Neuronal stem cell (in vitro differentiated cells): ENCODE results near the gene KCNA3.

ENCODE experiments used
- DNase-seq: peaks from one replicate; pipeline ENCODE4 v3.0.0-alpha.2; 2013; ENCODE audit warnings: low spot score
- H2AFZ ChIP-seq: one replicate; pipeline ENCODE4 v1.6.1; 2013; ENCODE audit warnings: mild to moderate bottlenecking, low read length, inconsistent platforms
- H2AK5ac ChIP-seq: 2 replicates; pipeline ENCODE4 v1.6.1; 2013; ENCODE audit warnings: low read depth, mild to moderate bottlenecking, inconsistent platforms, low read length, moderate library complexity, mixed read lengths
- H2BK120ac ChIP-seq: 2 replicates; pipeline ENCODE4 v1.6.1; 2013; ENCODE audit warnings: low read depth, mild to moderate bottlenecking, inconsistent platforms, low read length, moderate library complexity, mixed read lengths
- H2BK12ac ChIP-seq: one replicate; pipeline ENCODE4 v1.6.1; 2013; ENCODE audit warnings: low read length, inconsistent platforms
- H2BK15ac ChIP-seq: 2 replicates; pipeline ENCODE4 v1.6.1; 2013; ENCODE audit warnings: mild to moderate bottlenecking, low read length, inconsistent platforms, mixed read lengths
- H2BK5ac ChIP-seq: one replicate; pipeline ENCODE4 v1.6.1; 2013; ENCODE audit warnings: inconsistent platforms, mild to moderate bottlenecking, low read length, moderate library complexity
- H3K14ac ChIP-seq: one replicate; pipeline ENCODE4 v1.6.1; 2013; ENCODE audit warnings: low read length, inconsistent platforms
- H3K18ac ChIP-seq: 2 replicates; pipeline ENCODE4 v1.6.1; 2013; ENCODE audit warnings: low read length, inconsistent platforms
- H3K23ac ChIP-seq: 2 replicates; pipeline ENCODE4 v1.6.1; 2013; ENCODE audit warnings: low read depth, mild to moderate bottlenecking, mixed read lengths, low read length, inconsistent platforms; ENCODE audit not compliant: poor library complexity
- H3K27ac ChIP-seq: replicated peaks from 3 replicates; pipeline ENCODE4 v1.5.1; 2013; ENCODE audit warnings: low read length, inconsistent platforms
- H3K27me3 ChIP-seq, 3 experiments: 2 replicates each; pipeline ENCODE4 v1.6.1; 2013; ENCODE audit warnings: low read length in 3 of 3, mild to moderate bottlenecking in 2 of 3, inconsistent platforms in 1 of 3, low read depth in 1 of 3, mixed read lengths in 1 of 3, moderate library complexity in 1 of 3; ENCODE audit not compliant: control insufficient read depth in 3 of 3, insufficient read depth in 3 of 3
- H3K36me3 ChIP-seq, 2 donors: replicated peaks in 1 of 2; 2 replicates each; pipeline ENCODE4 v1.6.1; 2013; ENCODE audit warnings: low read length in 2 of 2; ENCODE audit not compliant: control insufficient read depth in 2 of 2, insufficient read depth in 2 of 2
- H3K4ac ChIP-seq: 2 replicates; pipeline ENCODE4 v1.6.1; 2013; ENCODE audit warnings: inconsistent platforms, mild to moderate bottlenecking, low read length, moderate library complexity
- H3K4me1 ChIP-seq, 2 donors: 1 replicate in 1 of 2; 2 replicates in 1 of 2; pipeline ENCODE4 v1.6.1; 2013; ENCODE audit warnings: low read length in 2 of 2, low read depth in 1 of 2; ENCODE audit not compliant: control insufficient read depth in 2 of 2, insufficient read depth in 1 of 2
- H3K4me2 ChIP-seq: one replicate; pipeline ENCODE4 v1.6.1; 2013; ENCODE audit warnings: mild to moderate bottlenecking, low read length, inconsistent platforms; ENCODE audit not compliant: insufficient read depth, poor library complexity, severe bottlenecking
- H3K4me3 ChIP-seq, 2 donors: 2 replicates each; pipeline ENCODE4 v1.5.1; 2013; ENCODE audit warnings: low read length in 2 of 2, mild to moderate bottlenecking in 2 of 2, inconsistent platforms in 1 of 2, moderate library complexity in 1 of 2
- H3K79me1 ChIP-seq: one replicate; pipeline ENCODE4 v1.6.1; 2013; ENCODE audit warnings: low read depth, mild to moderate bottlenecking, inconsistent platforms, low read length, moderate library complexity
- H3K9ac ChIP-seq: one replicate; pipeline ENCODE4 v1.6.1; 2013; ENCODE audit warnings: mild to moderate bottlenecking, low read depth, low read length, inconsistent platforms; ENCODE audit not compliant: poor library complexity
- H3K9me3 ChIP-seq, 2 donors: replicated peaks in 1 of 2; 2 replicates each; pipeline versions ENCODE3 to v1.6.1; 2013; ENCODE audit warnings: low read length in 2 of 2, mild to moderate bottlenecking in 2 of 2, inconsistent platforms in 1 of 2, low read depth in 1 of 2, mixed read lengths in 1 of 2, moderate library complexity in 1 of 2; ENCODE audit not compliant: control insufficient read depth in 2 of 2, insufficient read depth in 1 of 2
- H4K8ac ChIP-seq: one replicate; pipeline ENCODE4 v1.6.1; 2013; ENCODE audit warnings: low read depth, mild to moderate bottlenecking, inconsistent platforms, low read length, moderate library complexity
- H4K91ac ChIP-seq: one replicate; pipeline ENCODE4 v1.6.1; 2013; ENCODE audit warnings: low read length, low read depth, mild to moderate bottlenecking, inconsistent platforms; ENCODE audit not compliant: poor library complexity
- WGBS, 2 donors: extraction: QIAGEN DNeasy Blood & Tissue Kit; methylation state at CpG; one replicate each; pipeline ENCODE4 v1.1.7; 2013; ENCODE audit warnings: missing lambda C conversion rate in 2 of 2, mixed read lengths in 1 of 2; ENCODE audit not compliant: insufficient read length in 2 of 2, insufficient replicate concordance in 1 of 2; ENCODE audit errors: extremely low coverage in 2 of 2; 5-methylcytosine and 5-hydroxymethylcytosine counted together

The KCNA3 gene

GRCh38 chr1:110676970-110677369, 2.2 kb upstream of the KCNA3 start:
- peaks cover 12 to 13% of the 10 kb centered on the region in 2 donors for H3K9me3 ChIP-seq
- H3K18ac ChIP-seq: no peak overlapping the region
- H3K14ac ChIP-seq: no peak overlapping the region
- no peaks in the 10 kb centered on the region for H3K36me3 ChIP-seq
- H3K4ac ChIP-seq: no peak overlapping the region
- no peak overlapping the region for H2BK120ac ChIP-seq
- no peak overlapping the region for H2AK5ac ChIP-seq
- no peak for DNase-seq
- no peak overlapping the region for H3K23ac ChIP-seq
- H3K27me3 ChIP-seq: peaks cover 9 to 35% (median 13%) of the 10 kb centered on the region in 3 experiments
- H3K4me2 ChIP-seq: no peak overlapping the region
- H3K4me1 ChIP-seq: peaks cover 2 to 6% of the 10 kb centered on the region in 2 donors
- no peak overlapping the region for H3K4me3 ChIP-seq
- no peaks in the 10 kb centered on the region for H3K79me1 ChIP-seq
- H3K9ac ChIP-seq: no peak overlapping the region
- H4K8ac ChIP-seq: no peak overlapping the region
- no CpG with 5 or more reads among the region's 4 CpGs for WGBS, 2 donors
- no peak overlapping the region for H2BK12ac ChIP-seq
- no peak overlapping the region for H2BK15ac ChIP-seq
- no peak overlapping the region for H4K91ac ChIP-seq
- no peak overlapping the region for H3K27ac ChIP-seq
- no peak overlapping the region for H2BK5ac ChIP-seq
- H2AFZ ChIP-seq: no peak overlapping the region

DNA sequence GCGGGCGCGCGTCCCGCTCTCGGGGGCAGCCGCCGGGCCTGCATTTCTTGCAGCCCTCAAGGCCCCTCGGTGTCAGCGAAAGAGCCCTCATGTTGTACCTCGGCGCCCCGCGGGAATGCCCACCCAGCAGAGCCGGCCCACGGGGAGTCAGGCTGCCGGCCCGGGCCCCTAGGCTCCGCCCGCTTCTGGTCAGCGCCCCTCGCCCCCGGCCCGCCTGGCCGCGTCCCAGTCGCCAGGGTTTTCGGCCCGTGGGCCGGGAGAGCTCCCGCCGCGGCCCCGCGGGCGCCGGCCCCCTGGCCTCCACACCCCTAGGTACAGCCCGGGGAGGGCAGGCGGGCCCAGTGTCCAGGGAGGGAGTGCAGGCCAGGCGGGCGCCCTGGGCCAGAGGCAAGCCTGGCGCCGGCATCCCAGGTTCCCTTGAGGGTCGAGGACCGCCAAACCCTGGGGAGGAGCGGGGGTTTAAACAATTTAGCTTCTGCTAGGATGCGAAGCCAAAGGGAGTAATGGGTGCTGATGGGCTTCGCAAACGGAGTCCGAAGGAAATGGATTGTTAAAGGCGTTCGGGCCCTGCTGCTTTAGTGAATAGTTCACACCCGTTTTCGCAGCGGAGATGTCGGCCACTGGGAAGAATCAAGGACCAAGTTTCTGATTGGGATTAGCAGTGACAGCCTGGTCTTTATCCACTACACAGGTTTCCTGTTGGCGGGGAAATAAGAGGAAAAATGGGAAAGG, 486 bp upstream of the KCNA3 start:
- DNase-seq: peak; percentile 11
- Histone ChIP-seq H2AK5ac (no peak overlapping the region), H3K23ac (peak overlapping the region; percentile 73), H3K4ac (no peak overlapping the region), H3K18ac (peak overlapping the region; percentile 98), H3K36me3 (no peaks in the 10 kb centered on the region), H4K91ac (no peak overlapping the region), H3K14ac (peak overlapping the region; percentile 8), H3K27ac (no peak overlapping the region), H3K9ac (peak overlapping the region; percentile 70), H2BK12ac (no peak overlapping the region), H4K8ac (no peak overlapping the region), H2BK5ac (no peak overlapping the region), H2BK15ac (peak overlapping the region; percentile 37), H3K9me3 (peaks cover 12 to 13% of the 10 kb centered on the region in 2 donors), H3K4me2 (peak overlapping the region; percentile 84), H2AFZ (peak overlapping the region; percentile 98), H3K27me3 (peaks cover 9 to 39% (median 13%) of the 10 kb centered on the region in 3 experiments), H2BK120ac (peak overlapping the region; percentile 18), H3K4me3 (peak overlapping the region; percentile 55 to 79), H3K79me1 (no peaks in the 10 kb centered on the region), H3K4me1 (peaks cover 2 to 16% of the 10 kb centered on the region in 2 donors)
- WGBS, 2 donors: no CpG with 5 or more reads among the region's 57 CpGs

DNA sequence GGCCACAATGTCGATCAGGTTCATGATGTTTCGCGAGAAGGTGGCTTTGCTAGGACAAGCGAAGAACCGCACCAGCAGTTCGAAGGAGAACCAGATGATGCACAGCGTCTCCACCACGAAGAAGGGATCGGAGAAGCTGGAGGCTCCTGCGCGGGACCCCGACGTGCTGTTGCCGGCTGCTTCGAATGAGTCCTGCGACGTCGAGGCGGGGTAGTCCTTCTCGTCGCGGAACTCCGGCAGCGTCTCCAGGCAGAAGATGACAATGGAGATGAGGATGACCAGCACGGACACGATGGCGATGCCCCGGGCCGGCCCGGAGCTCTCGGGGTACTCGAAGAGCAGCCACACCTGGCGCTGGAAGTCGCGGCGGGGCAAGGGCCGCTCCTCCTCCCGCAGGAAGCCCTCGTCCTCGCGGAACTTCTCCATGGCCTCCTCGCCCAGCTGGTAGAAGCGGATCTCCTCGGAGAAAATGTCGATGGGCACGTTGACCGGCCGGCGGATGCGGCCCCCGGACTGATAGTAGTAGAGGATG, 869 bp downstream of the KCNA3 start:
- Histone ChIP-seq H2BK5ac (no peak overlapping the region), H3K4me3 (peak overlapping the region; percentile 55 to 79), H3K9me3 (peaks cover 12 to 13% of the 10 kb centered on the region in 2 donors), H3K18ac (peak overlapping the region; percentile 98), H2BK12ac (no peak overlapping the region), H2BK120ac (no peak overlapping the region), H2AK5ac (no peak overlapping the region), H2BK15ac (no peak overlapping the region), H3K14ac (no peak overlapping the region), H3K27me3 (peaks cover 9 to 39% (median 13%) of the 10 kb centered on the region in 3 experiments), H3K4me1 (peaks cover 2 to 19% of the 10 kb centered on the region in 2 donors), H2AFZ (peak overlapping the region; percentile 98), H3K4me2 (peak overlapping the region; percentile 84), H4K8ac (no peak overlapping the region), H3K4ac (no peak overlapping the region), H3K27ac (no peak overlapping the region), H3K23ac (peak overlapping the region; percentile 97), H3K79me1 (no peaks in the 10 kb centered on the region), H3K9ac (peak overlapping the region; percentile 50), H3K36me3 (no peaks in the 10 kb centered on the region), H4K91ac (no peak overlapping the region)
- no peak for DNase-seq
- WGBS, 2 donors: no CpG with 5 or more reads among the region's 51 CpGs

- Histone ChIP-seq H2BK12ac (no peak overlapping the region), H3K9ac (no peak overlapping the region), H2AFZ (no peak overlapping the region), H3K18ac (no peak overlapping the region), H3K79me1 (no peaks in the 10 kb centered on the region), H3K36me3 (no peaks in the 10 kb centered on the region), H4K8ac (no peak overlapping the region), H3K23ac (peak overlapping the region; percentile 28), H2BK5ac (no peak overlapping the region), H3K14ac (no peak overlapping the region), H3K4ac (no peak overlapping the region), H3K27me3 (peaks cover 9 to 39% (median 13%) of the 10 kb centered on the region in 3 experiments), H2AK5ac (no peak overlapping the region), H3K4me1 (peaks cover 2 to 19% of the 10 kb centered on the region in 2 donors), H3K9me3 (peaks cover 12 to 13% of the 10 kb centered on the region in 2 donors), H3K27ac (no peak overlapping the region), H2BK120ac (no peak overlapping the region), H3K4me3 (peak overlapping the region in 1 of 2 donors; percentile 55), H4K91ac (no peak overlapping the region), H3K4me2 (no peak overlapping the region), H2BK15ac (no peak overlapping the region)
- WGBS, 2 donors: no CpG with 5 or more reads among the region's 25 CpGs
- no peak for DNase-seq
Observed at GRCh38 chr1:110673197-110673701, 1.5 kb downstream of the KCNA3 start.
